LNCaP clone FGC (cell line): ENCODE data around the gene C1orf159.
A peak's percentile ranks its signal among the peaks of the same experiment; 100 is the strongest.

ENCODE experiments used
- DNase-seq: peaks from one replicate; pipeline ENCODE4 v3.0.0-alpha.2; 2011; ENCODE audit warnings: low read depth
- H3K4me3 ChIP-seq: 2 replicates; pipeline ENCODE4 v1.5.1; 2011; ENCODE audit warnings: mild to moderate bottlenecking, low read depth, low read length, control low read depth
- TF ChIP-seq, protein P1 (sequence below): IDR thresholded peaks from 2 replicates; pipeline ENCODE4 v1.5.1; 2012; ENCODE audit warnings: mild to moderate bottlenecking; ENCODE audit not compliant: control insufficient read depth, insufficient read depth; ENCODE audit errors: extremely low read depth

The C1orf159 gene

DNA sequence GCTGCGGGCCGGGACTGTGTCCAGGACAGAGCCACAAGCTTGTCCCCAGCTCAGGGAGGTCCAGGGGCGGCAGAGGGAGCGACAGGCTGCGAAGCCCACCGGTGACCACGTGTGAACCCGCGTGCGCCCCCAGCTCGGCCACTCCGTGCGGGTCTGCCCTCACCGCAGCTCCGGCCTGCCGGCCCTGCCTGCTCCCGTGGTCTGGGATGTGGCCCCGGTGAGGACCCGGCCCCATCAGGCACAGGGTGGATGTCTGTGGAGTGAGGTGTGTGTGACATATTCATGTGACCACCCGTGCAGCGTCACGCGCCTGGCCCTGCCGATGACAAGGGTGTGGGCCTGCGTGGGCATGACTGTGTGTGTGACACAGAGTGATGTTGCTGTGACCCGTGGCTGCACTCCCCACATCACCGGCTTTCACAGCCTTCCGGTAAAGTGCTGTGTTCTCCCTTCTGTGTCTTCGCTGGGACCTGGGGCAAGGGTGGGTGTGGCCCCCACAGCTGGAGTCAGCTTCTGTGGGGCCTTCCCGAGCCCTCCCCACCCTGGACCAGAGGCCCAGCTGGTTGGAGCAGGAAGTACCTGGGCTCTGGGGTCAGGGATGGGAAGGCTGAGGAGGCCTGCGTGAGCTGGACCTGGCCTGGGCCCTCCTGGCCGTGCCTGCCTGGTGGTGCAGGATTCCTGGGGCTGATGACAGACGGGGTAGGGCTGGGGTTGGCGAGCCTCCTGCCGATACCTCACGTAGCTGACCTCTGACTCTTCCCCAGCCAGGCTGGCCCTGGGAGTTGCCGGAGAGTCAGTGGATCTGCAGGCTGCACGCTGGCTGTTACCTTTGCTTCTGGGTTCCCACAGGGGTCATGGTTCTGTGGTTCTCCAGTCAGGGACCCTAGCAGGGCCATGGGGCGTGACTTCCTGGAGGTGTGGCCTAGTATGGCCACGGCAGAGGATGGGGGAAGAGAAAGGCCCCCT is 45.9 kb downstream of the C1orf159 start:
- TF ChIP-seq, protein P1, sequence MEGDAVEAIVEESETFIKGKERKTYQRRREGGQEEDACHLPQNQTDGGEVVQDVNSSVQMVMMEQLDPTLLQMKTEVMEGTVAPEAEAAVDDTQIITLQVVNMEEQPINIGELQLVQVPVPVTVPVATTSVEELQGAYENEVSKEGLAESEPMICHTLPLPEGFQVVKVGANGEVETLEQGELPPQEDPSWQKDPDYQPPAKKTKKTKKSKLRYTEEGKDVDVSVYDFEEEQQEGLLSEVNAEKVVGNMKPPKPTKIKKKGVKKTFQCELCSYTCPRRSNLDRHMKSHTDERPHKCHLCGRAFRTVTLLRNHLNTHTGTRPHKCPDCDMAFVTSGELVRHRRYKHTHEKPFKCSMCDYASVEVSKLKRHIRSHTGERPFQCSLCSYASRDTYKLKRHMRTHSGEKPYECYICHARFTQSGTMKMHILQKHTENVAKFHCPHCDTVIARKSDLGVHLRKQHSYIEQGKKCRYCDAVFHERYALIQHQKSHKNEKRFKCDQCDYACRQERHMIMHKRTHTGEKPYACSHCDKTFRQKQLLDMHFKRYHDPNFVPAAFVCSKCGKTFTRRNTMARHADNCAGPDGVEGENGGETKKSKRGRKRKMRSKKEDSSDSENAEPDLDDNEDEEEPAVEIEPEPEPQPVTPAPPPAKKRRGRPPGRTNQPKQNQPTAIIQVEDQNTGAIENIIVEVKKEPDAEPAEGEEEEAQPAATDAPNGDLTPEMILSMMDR: no peak
- no peak for DNase-seq
- H3K4me3 ChIP-seq: peak overlapping the region; percentile 83

DNA sequence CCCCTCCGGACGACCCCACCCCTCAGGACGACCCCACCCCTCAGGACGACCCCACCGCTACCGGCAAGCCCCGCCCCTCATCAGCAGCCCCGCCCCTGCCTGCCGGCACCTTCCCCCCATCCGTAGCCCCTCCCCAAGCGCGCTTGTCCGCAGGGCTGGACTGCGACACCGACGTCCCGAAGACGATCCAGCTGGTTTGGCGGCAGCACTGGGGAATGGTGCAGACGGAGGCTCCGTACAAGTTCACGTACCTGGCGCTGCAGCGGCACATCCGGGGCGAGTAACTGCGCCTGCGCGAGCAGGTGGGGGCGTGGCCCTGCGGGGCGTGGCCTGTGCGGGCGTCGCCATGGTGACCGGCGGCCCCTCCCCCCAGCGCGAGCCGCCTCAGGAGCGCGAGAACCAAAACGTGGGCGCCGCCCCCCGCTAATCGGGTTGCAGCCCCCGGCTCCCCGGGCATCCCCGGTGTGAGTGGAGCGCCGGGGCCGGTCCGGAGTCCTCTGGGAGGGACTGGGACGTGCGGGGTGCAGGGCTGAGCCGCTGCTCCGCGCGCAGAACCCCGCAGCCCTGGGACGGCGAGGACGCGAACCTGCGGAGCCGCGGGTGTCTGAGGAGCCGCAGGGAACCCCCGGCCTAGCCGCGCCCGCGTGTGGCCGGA is 46.7 kb downstream of the C1orf159 start:
- TF ChIP-seq, protein P1: no peak
- DNase-seq: peak; percentile 83
- H3K4me3 ChIP-seq: peak overlapping the region; percentile 83

DNA sequence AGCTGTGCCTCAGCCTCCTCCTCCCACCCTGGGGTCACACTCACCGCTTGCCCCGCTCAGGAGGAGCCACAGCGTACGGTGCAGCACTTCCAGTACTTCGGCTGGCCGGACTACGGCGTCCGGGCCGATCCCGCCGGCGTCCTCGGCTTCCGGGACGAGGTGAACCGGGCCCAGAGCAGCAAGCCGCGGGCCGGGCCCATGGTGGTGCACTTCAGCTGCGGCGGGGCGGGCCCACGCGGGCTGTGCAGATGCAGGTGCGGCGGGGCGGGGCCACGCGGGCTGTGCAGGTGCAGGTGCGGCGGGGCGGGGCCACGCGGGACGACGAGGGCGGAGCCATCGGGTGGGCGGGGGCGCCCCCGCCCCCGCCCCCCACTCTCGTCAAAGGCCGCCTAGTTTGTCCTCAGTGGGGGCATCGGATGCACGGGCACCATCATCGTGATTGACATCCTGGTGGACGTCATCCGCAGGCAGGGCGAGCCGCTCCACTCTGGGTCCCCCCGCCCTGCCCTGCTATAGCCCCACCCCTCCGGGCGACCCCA is 47.3 kb downstream of the C1orf159 start:
- peak overlapping the region; percentile 83 for H3K4me3 ChIP-seq
- DNase-seq: peak; percentile 52
- TF ChIP-seq, protein P1: no peak

DNA sequence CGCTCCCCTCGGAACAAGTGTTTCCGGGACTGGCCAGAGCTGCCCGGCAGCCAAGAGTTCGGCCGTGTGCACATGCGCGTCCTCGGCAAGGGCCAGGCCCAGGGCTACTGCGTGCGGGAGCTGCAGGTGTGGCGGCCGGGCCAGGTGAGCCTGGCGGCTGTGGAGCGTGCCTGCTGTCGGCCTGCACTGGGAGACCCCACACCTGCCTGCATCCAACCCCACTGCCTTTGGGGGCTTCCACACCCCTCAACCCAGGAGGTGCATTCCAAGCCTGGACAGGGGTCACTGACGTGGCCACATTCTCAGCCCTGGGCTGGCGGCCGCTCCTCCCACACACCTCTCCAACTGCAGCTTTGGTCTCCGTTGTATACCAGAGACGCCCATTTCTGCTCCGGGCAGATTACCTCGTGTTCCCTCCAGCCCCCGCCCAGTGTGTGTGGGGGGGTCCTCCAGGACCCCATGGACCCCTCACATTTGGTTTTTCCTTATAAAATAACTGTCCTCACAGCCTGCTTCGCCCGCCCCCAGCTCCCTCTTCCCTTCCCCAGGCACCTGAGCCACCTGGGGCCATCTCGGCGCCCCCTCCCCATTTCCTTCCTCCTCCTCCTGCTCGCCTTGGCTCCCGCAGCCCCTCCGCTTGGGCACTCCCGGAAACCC is 47.9 kb downstream of the C1orf159 start:
- H3K4me3 ChIP-seq: peak overlapping the region; percentile 83
- DNase-seq: no peak
- TF ChIP-seq, protein P1: no peak

DNA sequence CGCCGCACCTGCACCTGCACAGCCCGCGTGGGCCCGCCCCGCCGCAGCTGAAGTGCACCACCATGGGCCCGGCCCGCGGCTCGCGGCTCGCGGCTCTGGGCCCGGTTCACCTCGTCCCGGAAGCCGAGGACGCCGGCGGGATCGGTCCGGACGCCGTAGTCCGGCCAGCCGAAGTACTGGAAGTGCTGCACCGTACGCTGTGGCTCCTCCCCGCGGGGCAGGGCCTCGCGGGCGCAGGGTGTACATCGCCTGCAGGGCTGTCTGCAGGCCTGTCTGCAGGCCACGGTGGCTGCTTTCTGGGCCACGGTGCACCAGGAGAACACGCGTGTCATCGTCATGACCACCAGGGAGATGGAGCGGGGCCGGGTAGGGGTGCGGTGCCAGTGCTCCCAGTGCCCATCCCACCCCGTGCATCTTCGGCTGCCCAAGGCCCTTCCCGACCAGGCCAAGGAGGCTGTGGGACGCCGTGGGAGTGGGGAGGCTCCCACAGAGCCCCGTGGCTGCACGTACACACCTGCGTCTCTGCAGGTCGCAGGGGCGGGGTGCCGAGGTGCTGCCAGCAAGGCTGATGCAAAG is 48.5 kb downstream of the C1orf159 start:
- H3K4me3 ChIP-seq: peak overlapping the region; percentile 83
- TF ChIP-seq, protein P1: no peak

More for the DNA sequence above, 48.5 kb downstream of the C1orf159 start:
- no peak for DNase-seq
